Activated naive CD4-positive, alpha-beta T cell treated with anti-CD3 and anti-CD28 coated beads for 36 hours (primary cell): ENCODE measurements around the gene YPEL4. TPM values are rescaled to one million over a fixed set of nuclear protein-coding genes. Genes with fewer than 3 reads are reported as not detected.

Experiments used
- CTCF ChIA-PET: fragments of 350-600 bp; sonication (Branson Sonifier 250); formaldehyde crosslinking; loops from one replicate; lab custom pipeline; 2021; ENCODE audit warnings: antibody characterized with exemption; lab: Charles Lee
- DNase-seq: peaks from one replicate; pipeline ENCODE4 v3.0.0-alpha.2; 2020
- H3K27ac Mint-ChIP-seq: one replicate; pipeline ENCODE4 v1.8.0; 2021; ENCODE audit warnings: mild to moderate bottlenecking, mixed read lengths
- H3K27me3 Mint-ChIP-seq: one replicate; pipeline ENCODE4 v1.8.0; 2021; ENCODE audit warnings: low read depth, mixed read lengths
- H3K36me3 Mint-ChIP-seq: one replicate; pipeline ENCODE4 v1.8.0; 2021; ENCODE audit warnings: low read depth, mixed read lengths
- H3K4me1 Mint-ChIP-seq: one replicate; pipeline ENCODE4 v1.8.0; 2021; ENCODE audit warnings: low read depth, mixed read lengths
- H3K4me3 Mint-ChIP-seq: one replicate; pipeline ENCODE4 v1.8.0; 2021; ENCODE audit warnings: mild to moderate bottlenecking, moderate library complexity, mixed read lengths
- H3K9me3 Mint-ChIP-seq: one replicate; pipeline ENCODE4 v1.8.0; 2021; ENCODE audit warnings: mixed read lengths
- intact Hi-C: fragments of 100-400 bp; cut with micrococcal nuclease; formaldehyde crosslinking; loops from one replicate; pipeline ENCODE4 v1.15.1; 2023
- total RNA-seq, 2 experiments: library from RNA; stranded (reverse); gene quantifications; one replicate each; pipeline ENCODE4 v1.2.3, GENCODE V29; 2021

YPEL4 gene
- total RNA-seq, 2 experiments from 2014 or later = 0.17 to 0.54 TPM

GRCh38 chr11:57624864-57625263 lies 24.8 kb downstream of the YPEL4 start:
- Mint-ChIP-seq H3K4me3 (no peak overlapping the region), H3K27me3 (peaks cover 5% of the 10 kb centered on the region), H3K36me3 (no peaks in the 10 kb centered on the region), H3K4me1 (no peaks in the 10 kb centered on the region), H3K27ac (no peak overlapping the region), H3K9me3 (peaks cover 5% of the 10 kb centered on the region)
- no peak for DNase-seq
- intact Hi-C loops = no loop called here
- CTCF ChIA-PET = interaction anchor here (2.6 kb wide), 1 partner anchor 13 kb away, joined by 7 read pairs; no protein-coding TSS in a partner anchor

- peaks cover 11% of the 10 kb centered on the region for H3K9me3 Mint-ChIP-seq
- no peak for DNase-seq
- no peak overlapping the region for H3K4me3 Mint-ChIP-seq
- H3K27ac Mint-ChIP-seq = no peak overlapping the region
- peaks cover 5% of the 10 kb centered on the region for H3K27me3 Mint-ChIP-seq
- no peaks in the 10 kb centered on the region for H3K4me1 Mint-ChIP-seq
- intact Hi-C loops = no loop called here
- CTCF ChIA-PET = interaction anchor here (0.7 to 0.9 kb wide), 3 partner anchors 22 to 127 kb away, joined by 3 to 4 read pairs (median 3); partner anchors contain the start of gene UBE2L6
- no peaks in the 10 kb centered on the region for H3K36me3 Mint-ChIP-seq
Observed at GRCh38 chr11:57622263-57622662, 27.4 kb downstream of the YPEL4 start.

- no peak overlapping the region for H3K4me3 Mint-ChIP-seq
- no peaks in the 10 kb centered on the region for H3K36me3 Mint-ChIP-seq
Observed at GRCh38 chr11:57620467-57620866, 29.2 kb downstream of the YPEL4 start.

GRCh38 chr11:57619331-57619730 lies 30.4 kb downstream of the YPEL4 start:
- Mint-ChIP-seq H3K4me1 (no peaks in the 10 kb centered on the region), H3K27me3 (peaks cover 5% of the 10 kb centered on the region), H3K36me3 (no peaks in the 10 kb centered on the region), H3K9me3 (peaks cover 11% of the 10 kb centered on the region), H3K27ac (no peak overlapping the region), H3K4me3 (no peak overlapping the region)
- CTCF ChIA-PET = interaction anchor here (1.3 kb wide), 1 partner anchor 25 kb away, joined by 8 read pairs; no protein-coding TSS in a partner anchor
- DNase-seq = no peak
- intact Hi-C loops = no loop called here

More at GRCh38 chr11:57620467-57620866, 29.2 kb downstream of the YPEL4 start:
- CTCF ChIA-PET = interaction anchor here (1.3 kb wide), 1 partner anchor 24 kb away, joined by 8 read pairs; no protein-coding TSS in a partner anchor
- Mint-ChIP-seq H3K9me3 (peaks cover 11% of the 10 kb centered on the region), H3K27me3 (peaks cover 5% of the 10 kb centered on the region), H3K27ac (no peak overlapping the region), H3K4me1 (no peaks in the 10 kb centered on the region)
- no peak for DNase-seq
- intact Hi-C loops = no loop called here

GRCh38 chr11:57618438-57618837 lies 31.3 kb downstream of the YPEL4 start:
- peaks cover 11% of the 10 kb centered on the region for H3K9me3 Mint-ChIP-seq
- no peak overlapping the region for H3K4me3 Mint-ChIP-seq
- no peaks in the 10 kb centered on the region for H3K36me3 Mint-ChIP-seq
- no peak overlapping the region for H3K27ac Mint-ChIP-seq
- H3K4me1 Mint-ChIP-seq = no peaks in the 10 kb centered on the region
- intact Hi-C loops = no loop called here
- DNase-seq = no peak
- CTCF ChIA-PET = interaction anchor here (1.0 to 1.2 kb wide), 2 partner anchors 26 to 135 kb away, joined by 3 read pairs; no protein-coding TSS in a partner anchor
- peaks cover 5% of the 10 kb centered on the region for H3K27me3 Mint-ChIP-seq

GRCh38 chr11:57616595-57616994 lies 33.1 kb downstream of the YPEL4 start:
- Mint-ChIP-seq H3K27ac (no peak overlapping the region), H3K4me1 (no peaks in the 10 kb centered on the region), H3K9me3 (peaks cover 11% of the 10 kb centered on the region), H3K4me3 (no peak overlapping the region), H3K27me3 (no peaks in the 10 kb centered on the region), H3K36me3 (no peaks in the 10 kb centered on the region)
- CTCF ChIA-PET = no interaction called here
- intact Hi-C loops = no loop called here
- DNase-seq = no peak

- CTCF ChIA-PET = no interaction called here
- intact Hi-C loops = no loop called here
- DNase-seq = no peak
- Mint-ChIP-seq H3K4me1 (no peaks in the 10 kb centered on the region), H3K4me3 (no peak overlapping the region), H3K36me3 (no peaks in the 10 kb centered on the region), H3K27me3 (no peaks in the 10 kb centered on the region), H3K9me3 (peaks cover 7% of the 10 kb centered on the region), H3K27ac (no peak overlapping the region)
Observed at GRCh38 chr11:57615308-57615707, 34.4 kb downstream of the YPEL4 start.

GRCh38 chr11:57614234-57614772 lies 35.4 kb downstream of the YPEL4 start:
- Mint-ChIP-seq H3K27ac (no peak overlapping the region), H3K9me3 (peaks cover 2% of the 10 kb centered on the region), H3K36me3 (no peaks in the 10 kb centered on the region), H3K27me3 (no peaks in the 10 kb centered on the region), H3K4me3 (no peak overlapping the region), H3K4me1 (no peaks in the 10 kb centered on the region)
- intact Hi-C loops = no loop called here
- CTCF ChIA-PET = interaction anchor here (0.7 to 1.4 kb wide), 3 partner anchors 30 to 130 kb away, joined by 3 read pairs; no protein-coding TSS in a partner anchor
- no peak for DNase-seq

- no peak overlapping the region for H3K27ac Mint-ChIP-seq
- H3K4me1 Mint-ChIP-seq = no peaks in the 10 kb centered on the region
- intact Hi-C loops = no loop called here
- DNase-seq = no peak
- no peaks in the 10 kb centered on the region for H3K9me3 Mint-ChIP-seq
- CTCF ChIA-PET = interaction anchor here (0.7 to 1.3 kb wide), 2 partner anchors 22 to 116 kb away, joined by 3 to 4 read pairs; no protein-coding TSS in a partner anchor
- H3K36me3 Mint-ChIP-seq = no peaks in the 10 kb centered on the region
- H3K4me3 Mint-ChIP-seq = no peak overlapping the region
- no peaks in the 10 kb centered on the region for H3K27me3 Mint-ChIP-seq
Observed at GRCh38 chr11:57610170-57610569, 39.5 kb downstream of the YPEL4 start.

- H3K9me3 Mint-ChIP-seq = no peaks in the 10 kb centered on the region
- intact Hi-C loops = no loop called here
- CTCF ChIA-PET = interaction anchor here (0.6 to 1.8 kb wide), 8 partner anchors 30 to 804 kb away, joined by 3 to 9 read pairs (median 4); partner anchors contain the start of gene UBE2L6
- H3K4me3 Mint-ChIP-seq = no peak overlapping the region
- no peaks in the 10 kb centered on the region for H3K4me1 Mint-ChIP-seq
- H3K36me3 Mint-ChIP-seq = no peaks in the 10 kb centered on the region
- no peak for DNase-seq
- H3K27ac Mint-ChIP-seq = no peak overlapping the region
- H3K27me3 Mint-ChIP-seq = peaks cover 2% of the 10 kb centered on the region
Observed at GRCh38 chr11:57605028-57605420, 44.7 kb downstream of the YPEL4 start.

GRCh38 chr11:57604296-57605027 lies 45.2 kb downstream of the YPEL4 start:
- no peak overlapping the region for H3K4me3 Mint-ChIP-seq
- H3K9me3 Mint-ChIP-seq = no peaks in the 10 kb centered on the region
- no peak for DNase-seq
- intact Hi-C loops = no loop called here
- no peaks in the 10 kb centered on the region for H3K36me3 Mint-ChIP-seq
- no peak overlapping the region for H3K27ac Mint-ChIP-seq
- H3K4me1 Mint-ChIP-seq = no peaks in the 10 kb centered on the region
- CTCF ChIA-PET = interaction anchor here (0.6 to 1.8 kb wide), 7 partner anchors 30 to 758 kb away, joined by 3 to 9 read pairs (median 5); partner anchors contain the start of gene UBE2L6
- peaks cover 2% of the 10 kb centered on the region for H3K27me3 Mint-ChIP-seq

GRCh38 chr11:57601297-57601696 lies 48.4 kb downstream of the YPEL4 start:
- H3K9me3 Mint-ChIP-seq = no peaks in the 10 kb centered on the region
- no peak overlapping the region for H3K4me3 Mint-ChIP-seq
- H3K4me1 Mint-ChIP-seq = peaks cover 3% of the 10 kb centered on the region
- DNase-seq = no peak
- intact Hi-C loops = no loop called here
- H3K27me3 Mint-ChIP-seq = peaks cover 17% of the 10 kb centered on the region
- H3K36me3 Mint-ChIP-seq = no peaks in the 10 kb centered on the region
- CTCF ChIA-PET = interaction anchor here (0.6 to 0.9 kb wide), 2 partner anchors 144 to 229 kb away, joined by 3 to 5 read pairs; no protein-coding TSS in a partner anchor
- H3K27ac Mint-ChIP-seq = no peak overlapping the region
